Measurements from ENCODE around the gene ALOX5AP.

ALOX5AP gene

DNA sequence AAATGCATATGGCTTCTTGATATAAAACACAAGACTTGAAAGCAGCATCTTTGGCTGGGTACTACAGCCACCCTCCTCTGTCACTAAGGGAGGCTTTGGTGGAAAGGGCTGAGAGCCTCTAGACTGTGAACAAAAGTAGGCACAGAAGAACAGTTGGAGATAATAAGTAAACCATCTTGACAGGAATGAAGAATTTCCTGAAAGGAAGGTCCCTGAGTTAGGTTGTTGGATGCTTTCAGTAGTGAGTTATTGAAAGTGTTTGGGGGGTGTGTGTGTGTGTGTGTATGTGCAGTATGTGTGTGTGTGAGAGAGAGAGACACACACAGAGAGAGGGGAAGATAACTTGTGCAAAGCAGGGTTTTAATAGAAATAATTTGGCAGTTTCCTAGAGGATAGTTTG, 38.2 kb downstream of the ALOX5AP start:
- no peaks in the 10 kb centered on the region for H3K27me3 Mint-ChIP-seq
- peaks cover 5% of the 10 kb centered on the region for H3K36me3 Mint-ChIP-seq (ENCODE audit: insufficient read depth)
- ATAC-seq (replicated peaks), result no peak
- peak overlapping the region; percentile 4 to 60 for H3K4me3 Mint-ChIP-seq
- peaks cover 2 to 7% of the 10 kb centered on the region in 2 donors for H3K9me3 Mint-ChIP-seq
- DNase-seq, result no peak
- peak overlapping the region; percentile 62 to 89 for H3K27ac Mint-ChIP-seq
- H3K4me1 Mint-ChIP-seq (ENCODE audit: low read depth in 2 of 2), result peaks cover 25 to 27% of the 10 kb centered on the region in 2 donors

GRCh38 chr13:30774214-30774730, 38.9 kb downstream of the ALOX5AP start:
- peaks cover 5% of the 10 kb centered on the region for H3K36me3 Mint-ChIP-seq (ENCODE audit: insufficient read depth)

DNA sequence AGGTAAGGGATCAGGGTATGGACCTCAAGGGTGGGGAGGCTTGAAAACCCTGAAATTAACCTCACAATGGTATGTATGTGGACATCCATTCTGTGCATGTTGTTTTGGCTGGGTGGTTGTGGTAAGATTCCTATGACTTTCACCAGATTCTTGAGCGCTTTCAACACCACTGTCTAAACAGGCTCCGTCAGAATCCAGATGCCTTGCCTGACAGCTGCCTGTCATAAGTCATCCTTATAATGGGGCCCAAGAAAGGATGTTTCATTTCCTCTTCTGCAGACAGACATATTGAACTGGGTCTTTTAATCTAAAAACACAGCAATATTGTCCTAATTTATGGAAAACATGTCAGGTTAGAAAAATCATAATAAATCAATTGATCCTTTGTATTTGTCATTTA, 41.3 kb downstream of the ALOX5AP start:
- no peak overlapping the region for H3K4me3 Mint-ChIP-seq
- H3K27ac Mint-ChIP-seq, result no peak overlapping the region
- DNase-seq (no peak), ATAC-seq (replicated peaks) (no peak)
- peaks cover 26 to 27% of the 10 kb centered on the region in 2 donors for H3K4me1 Mint-ChIP-seq (ENCODE audit: low read depth in 2 of 2)
- H3K36me3 Mint-ChIP-seq (ENCODE audit: insufficient read depth), result peaks cover 5% of the 10 kb centered on the region
- peaks cover 2 to 7% of the 10 kb centered on the region in 2 donors for H3K9me3 Mint-ChIP-seq
- no peaks in the 10 kb centered on the region for H3K27me3 Mint-ChIP-seq

More at GRCh38 chr13:30774214-30774730, 38.9 kb downstream of the ALOX5AP start:
- DNase-seq (peak; percentile 21 to 32 (median 23)), ATAC-seq (replicated peaks) (peak; percentile 95)
- H3K4me1 Mint-ChIP-seq (ENCODE audit: low read depth in 2 of 2), result peaks cover 25 to 27% of the 10 kb centered on the region in 2 donors
- H3K9me3 Mint-ChIP-seq, result peaks cover 2 to 7% of the 10 kb centered on the region in 2 donors
- peak overlapping the region; percentile 62 to 89 for H3K27ac Mint-ChIP-seq
- H3K4me3 Mint-ChIP-seq, result peak overlapping the region; percentile 4 to 60
- H3K27me3 Mint-ChIP-seq, result no peaks in the 10 kb centered on the region

GRCh38 chr13:30779016-30779415, 43.7 kb downstream of the ALOX5AP start:
- H3K27ac Mint-ChIP-seq, result no peak overlapping the region
- H3K4me3 Mint-ChIP-seq, result no peak overlapping the region
- no peaks in the 10 kb centered on the region for H3K36me3 Mint-ChIP-seq (ENCODE audit: insufficient read depth)
- DNase-seq, result no peak
- H3K27me3 Mint-ChIP-seq, result no peaks in the 10 kb centered on the region
- no peaks in the 10 kb centered on the region for H3K9me3 Mint-ChIP-seq
- peaks cover 11 to 13% of the 10 kb centered on the region in 2 donors for H3K4me1 Mint-ChIP-seq (ENCODE audit: low read depth in 2 of 2)
- ATAC-seq (replicated peaks), result no peak

DNA sequence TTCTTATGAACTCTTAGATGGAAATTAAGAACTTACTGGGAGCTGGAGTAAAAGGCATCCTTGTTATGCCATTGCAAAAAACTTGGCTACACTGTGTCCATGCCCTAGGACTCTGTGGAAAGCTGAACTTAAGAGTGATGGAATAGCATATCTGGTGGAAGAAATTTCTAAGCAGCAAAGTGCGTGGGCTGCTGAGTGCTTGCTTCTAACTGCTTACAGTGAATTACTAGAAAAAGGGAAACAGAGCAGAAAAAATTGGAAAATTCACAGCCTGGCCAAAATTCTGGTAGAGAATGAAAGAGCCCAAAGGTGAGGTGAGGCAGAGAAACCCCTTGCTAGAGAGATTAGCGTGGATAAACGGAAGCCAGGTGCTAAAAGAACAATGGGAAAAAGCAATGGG, 44.3 kb downstream of the ALOX5AP start:
- Mint-ChIP-seq H3K27ac (no peak overlapping the region), H3K4me1 (ENCODE audit: low read depth in 2 of 2) (peaks cover 7 to 9% of the 10 kb centered on the region in 2 donors), H3K27me3 (no peaks in the 10 kb centered on the region), H3K9me3 (no peaks in the 10 kb centered on the region), H3K4me3 (no peak overlapping the region), H3K36me3 (ENCODE audit: insufficient read depth) (no peaks in the 10 kb centered on the region)
- DNase-seq (no peak), ATAC-seq (replicated peaks) (no peak)

GRCh38 chr13:30780338-30780981, 45.1 kb downstream of the ALOX5AP start:
- DNase-seq (no peak), ATAC-seq (replicated peaks) (no peak)
- no peak overlapping the region for H3K27ac Mint-ChIP-seq
- peaks cover 5% of the 10 kb centered on the region in 2 donors for H3K4me1 Mint-ChIP-seq (ENCODE audit: low read depth in 2 of 2)
- no peaks in the 10 kb centered on the region for H3K36me3 Mint-ChIP-seq (ENCODE audit: insufficient read depth)
- no peaks in the 10 kb centered on the region for H3K27me3 Mint-ChIP-seq
- no peaks in the 10 kb centered on the region for H3K9me3 Mint-ChIP-seq
- no peak overlapping the region for H3K4me3 Mint-ChIP-seq

DNA sequence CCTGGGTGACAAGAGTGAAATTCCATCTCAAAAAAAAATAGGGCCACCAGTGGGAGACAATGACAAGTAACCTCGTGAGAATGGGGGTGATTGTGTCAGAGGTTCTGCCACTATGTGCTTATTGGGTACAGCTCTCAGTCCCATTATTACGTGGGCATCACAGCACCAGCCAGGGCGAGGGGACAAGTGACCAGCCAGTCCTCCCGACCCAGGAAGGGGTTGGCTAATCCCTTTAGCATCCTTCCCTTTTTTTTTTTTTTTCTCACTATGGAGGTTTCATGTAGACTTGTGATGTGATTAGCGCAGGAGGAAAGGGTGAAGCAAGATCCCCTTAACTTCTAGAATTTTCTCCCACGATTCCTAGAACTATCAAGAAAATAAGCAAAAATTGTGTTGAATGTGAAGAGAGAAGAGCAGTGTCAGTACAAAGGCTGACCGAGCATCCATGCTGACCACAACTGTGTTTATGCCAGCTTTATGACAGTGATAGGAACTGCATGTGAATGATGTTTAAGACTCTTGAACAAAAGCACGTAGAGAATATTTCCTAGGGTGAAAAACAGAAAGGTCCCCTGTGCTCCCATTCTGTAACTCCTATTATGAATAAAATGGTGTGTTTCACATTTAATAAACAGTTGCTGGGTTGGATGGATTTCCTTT, 50.0 kb downstream of the ALOX5AP start:
- DNase-seq (no peak), ATAC-seq (replicated peaks) (no peak)
- Mint-ChIP-seq H3K9me3 (no peaks in the 10 kb centered on the region), H3K27ac (no peak overlapping the region), H3K36me3 (ENCODE audit: insufficient read depth) (no peaks in the 10 kb centered on the region), H3K4me3 (no peak overlapping the region), H3K27me3 (no peaks in the 10 kb centered on the region), H3K4me1 (ENCODE audit: low read depth in 2 of 2) (peaks cover 4 to 13% of the 10 kb centered on the region in 2 donors)

- Mint-ChIP-seq H3K4me3 (no peak overlapping the region), H3K27me3 (no peaks in the 10 kb centered on the region), H3K27ac (no peak overlapping the region)
Measured at GRCh38 chr13:30786648-30787047, 51.3 kb downstream of the ALOX5AP start.

DNA sequence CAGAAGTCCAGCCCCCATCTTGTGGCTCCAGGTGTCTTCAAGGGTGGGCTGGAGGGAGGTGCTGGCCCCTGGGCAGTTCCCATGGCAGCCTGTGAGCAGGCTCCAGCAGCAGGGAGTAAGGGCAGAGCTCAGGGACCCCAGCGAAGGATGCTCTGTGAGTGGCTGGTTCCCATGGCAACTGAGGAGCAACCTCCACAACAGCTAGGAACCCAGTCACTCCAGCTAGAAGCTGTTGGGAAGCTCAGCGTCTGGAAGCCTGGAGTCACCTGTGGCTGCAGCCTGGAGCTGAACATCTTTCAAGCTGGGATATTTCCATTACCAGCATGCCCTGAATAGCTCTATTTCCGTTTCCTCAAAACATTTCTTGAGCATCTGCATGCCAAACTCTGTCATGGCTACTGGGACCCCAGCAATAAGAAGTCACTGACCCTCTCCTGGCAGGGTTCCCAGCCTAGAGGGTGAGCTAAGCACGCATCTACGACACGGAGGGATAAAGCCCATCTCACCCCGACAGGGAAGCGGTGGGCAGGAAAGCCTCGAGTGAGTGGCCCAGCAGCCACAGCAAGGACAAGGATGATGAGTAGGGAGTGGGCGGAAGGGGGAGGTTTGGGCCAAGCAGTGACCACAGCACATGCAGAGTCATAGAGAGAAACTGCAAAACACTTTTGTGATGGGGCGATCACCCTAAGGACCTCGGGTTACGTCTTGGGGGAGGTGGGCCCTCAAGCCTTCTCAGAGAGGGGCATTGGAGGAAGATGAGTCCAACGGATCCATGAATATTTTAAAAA, 52.6 kb downstream of the ALOX5AP start:
- H3K27ac Mint-ChIP-seq, result peak overlapping the region in 1 of 2 donors; percentile 66
- no peak for ATAC-seq (replicated peaks)
- peaks cover 4 to 13% of the 10 kb centered on the region in 2 donors for H3K4me1 Mint-ChIP-seq (ENCODE audit: low read depth in 2 of 2)
- no peak overlapping the region for H3K4me3 Mint-ChIP-seq
- H3K9me3 Mint-ChIP-seq, result no peaks in the 10 kb centered on the region
- no peak for DNase-seq
- H3K27me3 Mint-ChIP-seq, result no peaks in the 10 kb centered on the region
- no peaks in the 10 kb centered on the region for H3K36me3 Mint-ChIP-seq (ENCODE audit: insufficient read depth)

More at GRCh38 chr13:30786648-30787047, 51.3 kb downstream of the ALOX5AP start:
- no peaks in the 10 kb centered on the region for H3K36me3 Mint-ChIP-seq (ENCODE audit: insufficient read depth)
- no peaks in the 10 kb centered on the region for H3K9me3 Mint-ChIP-seq
- ATAC-seq (replicated peaks) (no peak), DNase-seq (no peak)
- peaks cover 4 to 13% of the 10 kb centered on the region in 2 donors for H3K4me1 Mint-ChIP-seq (ENCODE audit: low read depth in 2 of 2)

- ATAC-seq (replicated peaks) (no peak), DNase-seq (no peak)
- Mint-ChIP-seq H3K4me3 (no peak overlapping the region), H3K9me3 (no peaks in the 10 kb centered on the region), H3K4me1 (ENCODE audit: low read depth in 2 of 2) (peaks cover 2 to 8% of the 10 kb centered on the region in 2 donors), H3K27me3 (no peaks in the 10 kb centered on the region), H3K27ac (no peak overlapping the region), H3K36me3 (ENCODE audit: insufficient read depth) (no peaks in the 10 kb centered on the region)
Measured at GRCh38 chr13:30789166-30789862, 54.0 kb downstream of the ALOX5AP start.

- no peak for DNase-seq
- H3K36me3 Mint-ChIP-seq (ENCODE audit: insufficient read depth), result no peaks in the 10 kb centered on the region
- H3K9me3 Mint-ChIP-seq, result no peaks in the 10 kb centered on the region
- ATAC-seq (replicated peaks), result no peak
- H3K4me1 Mint-ChIP-seq (ENCODE audit: low read depth in 2 of 2), result peaks cover 9 to 13% of the 10 kb centered on the region in 2 donors
- H3K27ac Mint-ChIP-seq, result no peak overlapping the region
- H3K4me3 Mint-ChIP-seq, result no peak overlapping the region
- H3K27me3 Mint-ChIP-seq, result no peaks in the 10 kb centered on the region
Measured at GRCh38 chr13:30790592-30790991, 55.2 kb downstream of the ALOX5AP start.

- Mint-ChIP-seq H3K36me3 (ENCODE audit: insufficient read depth) (no peaks in the 10 kb centered on the region), H3K27me3 (no peaks in the 10 kb centered on the region), H3K27ac (no peak overlapping the region), H3K4me3 (no peak overlapping the region), H3K9me3 (no peaks in the 10 kb centered on the region), H3K4me1 (ENCODE audit: low read depth in 2 of 2) (peaks cover 15 to 22% of the 10 kb centered on the region in 2 donors)
- no peak for DNase-seq
- ATAC-seq (replicated peaks), result no peak
Measured at GRCh38 chr13:30791354-30792001, 56.1 kb downstream of the ALOX5AP start.
